ENCODE measurements around the gene PI4K2B. TPM values are rescaled to one million over a fixed set of nuclear protein-coding genes. Genes with fewer than 3 reads are reported as not detected.

PI4K2B gene
- total RNA-seq, 2 donors from 2014 or later: 18.7 to 23.9 TPM

GRCh38 chr4:25303578-25303977 lies 69.7 kb downstream of the PI4K2B start:
- Histone ChIP-seq H3K36me3 (no peaks in the 10 kb centered on the region), H3K27ac (no peak overlapping the region), H3K9me3 (no peaks in the 10 kb centered on the region), H3K27me3 (replicated peaks; ENCODE audit: insufficient read depth) (no peaks in the 10 kb centered on the region), H3K4me3 (no peak overlapping the region), H3K4me1 (replicated peaks) (no peaks in the 10 kb centered on the region)
- TF ChIP-seq, protein P1, sequence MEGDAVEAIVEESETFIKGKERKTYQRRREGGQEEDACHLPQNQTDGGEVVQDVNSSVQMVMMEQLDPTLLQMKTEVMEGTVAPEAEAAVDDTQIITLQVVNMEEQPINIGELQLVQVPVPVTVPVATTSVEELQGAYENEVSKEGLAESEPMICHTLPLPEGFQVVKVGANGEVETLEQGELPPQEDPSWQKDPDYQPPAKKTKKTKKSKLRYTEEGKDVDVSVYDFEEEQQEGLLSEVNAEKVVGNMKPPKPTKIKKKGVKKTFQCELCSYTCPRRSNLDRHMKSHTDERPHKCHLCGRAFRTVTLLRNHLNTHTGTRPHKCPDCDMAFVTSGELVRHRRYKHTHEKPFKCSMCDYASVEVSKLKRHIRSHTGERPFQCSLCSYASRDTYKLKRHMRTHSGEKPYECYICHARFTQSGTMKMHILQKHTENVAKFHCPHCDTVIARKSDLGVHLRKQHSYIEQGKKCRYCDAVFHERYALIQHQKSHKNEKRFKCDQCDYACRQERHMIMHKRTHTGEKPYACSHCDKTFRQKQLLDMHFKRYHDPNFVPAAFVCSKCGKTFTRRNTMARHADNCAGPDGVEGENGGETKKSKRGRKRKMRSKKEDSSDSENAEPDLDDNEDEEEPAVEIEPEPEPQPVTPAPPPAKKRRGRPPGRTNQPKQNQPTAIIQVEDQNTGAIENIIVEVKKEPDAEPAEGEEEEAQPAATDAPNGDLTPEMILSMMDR (IDR thresholded peaks at IDR 0.05): no peak
- TF ChIP-seq POLR2AphosphoS5 (IDR thresholded peaks at IDR 0.05) (no peak), POLR2A (IDR thresholded peaks at IDR 0.05) (no peak)
- WGBS: 94% methylated on average over 3 of the region's 3 CpGs
- intact Hi-C loops (cut with DNase I): no loop called here
- no peak for DNase-seq (ENCODE audit: low spot score)

DNA sequence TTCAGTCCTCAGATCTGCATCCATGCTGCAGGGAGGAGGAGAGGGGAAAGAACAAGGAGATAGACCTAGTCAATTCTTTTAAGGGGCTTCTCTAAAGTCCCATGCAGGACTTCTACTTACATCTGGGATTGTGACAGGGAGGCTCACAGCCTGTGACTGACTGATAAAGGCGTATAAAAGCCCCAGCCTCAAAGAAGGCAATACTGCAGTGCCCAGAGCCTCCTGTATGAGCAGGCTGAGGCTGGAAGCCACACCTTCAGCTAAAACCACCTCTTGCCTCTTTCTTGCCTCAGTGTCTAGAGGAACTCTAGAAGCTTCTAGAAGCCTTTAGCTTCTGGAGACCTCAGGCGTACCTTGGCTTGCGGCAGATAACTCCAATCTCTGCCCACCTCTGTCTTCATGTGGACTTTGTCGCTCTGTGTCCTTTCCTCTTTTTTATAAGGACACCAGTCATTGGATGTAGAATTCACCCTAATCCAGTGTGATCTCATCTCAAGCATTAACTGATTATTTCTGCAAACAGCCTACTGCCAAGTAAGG lies 72.8 kb downstream of the PI4K2B start:
- Histone ChIP-seq H3K27me3 (replicated peaks; ENCODE audit: insufficient read depth) (no peaks in the 10 kb centered on the region), H3K27ac (no peak overlapping the region), H3K36me3 (no peaks in the 10 kb centered on the region), H3K4me3 (no peak overlapping the region), H3K9me3 (no peaks in the 10 kb centered on the region), H3K4me1 (replicated peaks) (no peaks in the 10 kb centered on the region)
- no peak for TF ChIP-seq POLR2AphosphoS5 (IDR thresholded peaks at IDR 0.05)
- TF ChIP-seq, protein P1 (IDR thresholded peaks at IDR 0.05): no peak
- TF ChIP-seq POLR2A (IDR thresholded peaks at IDR 0.05): no peak
- DNase-seq (ENCODE audit: low spot score): no peak
- 66% methylated on average over 4 of the region's 4 CpGs for WGBS
- intact Hi-C loops (cut with DNase I): no loop called here

DNA sequence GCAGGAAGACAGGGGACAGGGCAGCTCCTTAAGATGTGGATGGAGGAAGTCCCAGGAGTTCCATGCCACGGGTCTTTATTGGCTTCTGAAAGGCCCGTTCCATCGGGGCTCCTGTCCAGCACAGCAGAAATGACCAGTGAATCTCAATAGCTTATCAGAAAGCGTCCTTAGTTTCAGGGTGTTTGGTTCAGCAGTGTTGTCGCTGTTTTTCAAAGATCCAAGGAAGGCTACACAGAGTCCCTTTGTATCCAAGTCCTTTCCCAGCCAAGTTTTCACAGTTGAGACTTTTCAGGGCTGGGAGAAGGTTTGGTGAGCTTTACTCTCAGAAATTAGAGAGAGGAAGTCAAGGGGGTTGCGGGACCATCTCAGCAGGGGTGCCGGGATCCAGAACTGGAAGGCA lies 73.8 kb downstream of the PI4K2B start:
- no peaks in the 10 kb centered on the region for H3K36me3 ChIP-seq
- WGBS: 69% methylated on average over 7 of the region's 7 CpGs
- TF ChIP-seq, protein P1 (IDR thresholded peaks at IDR 0.05): no peak
- TF ChIP-seq POLR2A (IDR thresholded peaks at IDR 0.05): no peak
- no peak for TF ChIP-seq POLR2AphosphoS5 (IDR thresholded peaks at IDR 0.05)
- no peaks in the 10 kb centered on the region for H3K27me3 ChIP-seq (replicated peaks; ENCODE audit: insufficient read depth)
- no peaks in the 10 kb centered on the region for H3K9me3 ChIP-seq
- no peaks in the 10 kb centered on the region for H3K4me1 ChIP-seq (replicated peaks)
- no peak for DNase-seq (ENCODE audit: low spot score)
- H3K4me3 ChIP-seq: no peak overlapping the region
- intact Hi-C loops (cut with DNase I): no loop called here
- H3K27ac ChIP-seq: no peak overlapping the region

DNA sequence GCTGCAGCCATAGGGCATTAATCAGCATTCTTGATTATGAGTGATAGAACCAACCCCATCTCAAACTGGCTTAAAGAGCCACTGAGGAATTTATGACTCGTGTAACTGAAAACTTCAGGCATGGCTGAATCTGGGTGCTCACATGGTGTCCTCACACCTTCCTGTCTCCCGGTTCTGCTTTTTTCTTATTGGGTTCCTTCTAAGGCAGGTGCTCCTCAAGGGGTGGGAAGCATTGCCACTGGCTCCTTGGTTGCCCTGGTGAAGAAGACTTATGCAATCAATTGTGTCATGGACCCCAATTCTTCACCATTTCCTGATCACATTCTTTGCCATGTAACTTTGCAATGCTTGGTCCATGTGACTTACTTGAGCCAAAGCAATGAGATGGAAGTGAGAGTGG lies 74.5 kb downstream of the PI4K2B start:
- intact Hi-C loops (cut with DNase I): no loop called here
- DNase-seq (ENCODE audit: low spot score): no peak
- Histone ChIP-seq H3K27ac (no peak overlapping the region), H3K9me3 (no peaks in the 10 kb centered on the region), H3K4me1 (replicated peaks) (no peaks in the 10 kb centered on the region), H3K36me3 (no peaks in the 10 kb centered on the region), H3K4me3 (no peak overlapping the region), H3K27me3 (replicated peaks; ENCODE audit: insufficient read depth) (no peaks in the 10 kb centered on the region)
- TF ChIP-seq, protein P1 (IDR thresholded peaks at IDR 0.05): no peak
- no peak for TF ChIP-seq POLR2A (IDR thresholded peaks at IDR 0.05)
- WGBS: 83% methylated on average over 2 of the region's 2 CpGs

DNA sequence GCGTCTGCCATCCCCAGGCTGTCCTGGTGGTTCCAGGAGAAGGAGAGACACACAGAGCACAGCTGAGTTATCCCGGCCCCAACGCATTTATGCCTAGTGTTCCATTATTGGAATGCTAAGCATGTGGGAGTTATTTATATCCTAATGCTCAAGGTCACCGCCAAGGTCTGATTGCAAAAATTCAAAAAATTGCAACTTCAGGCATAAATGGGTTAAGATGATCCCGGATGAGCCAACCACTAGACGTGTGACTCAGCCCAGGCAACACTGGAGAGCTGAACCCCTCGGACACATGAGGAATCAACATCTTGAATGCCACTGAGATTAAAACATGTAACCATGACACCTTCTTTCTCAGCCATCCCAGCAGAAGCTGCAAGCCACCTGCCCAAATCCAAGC lies 74.9 kb downstream of the PI4K2B start:
- 89% methylated on average over 7 of the region's 7 CpGs for WGBS
- H3K27ac ChIP-seq: no peak overlapping the region

More for the DNA sequence above, 74.9 kb downstream of the PI4K2B start:
- H3K4me1 ChIP-seq (replicated peaks): no peaks in the 10 kb centered on the region
- no peaks in the 10 kb centered on the region for H3K9me3 ChIP-seq
- TF ChIP-seq POLR2A (IDR thresholded peaks at IDR 0.05) (no peak), POLR2AphosphoS5 (IDR thresholded peaks at IDR 0.05) (no peak)
- TF ChIP-seq, protein P1 (IDR thresholded peaks at IDR 0.05): no peak
- no peak overlapping the region for H3K4me3 ChIP-seq
- no peaks in the 10 kb centered on the region for H3K27me3 ChIP-seq (replicated peaks; ENCODE audit: insufficient read depth)
- no peak for DNase-seq (ENCODE audit: low spot score)
- intact Hi-C loops (cut with DNase I): no loop called here
- H3K36me3 ChIP-seq: no peaks in the 10 kb centered on the region
